Natural killer cell (primary cell): ENCODE data around the gene GALNT16. TPM values are rescaled to one million over a fixed set of nuclear protein-coding genes. Genes with fewer than 3 reads are reported as not detected.

Source experiments
- ATAC-seq, 3 donors: fragments of 150-1000 bp in 2 of 3; fragments of 200-7000 bp in 1 of 3; cut with Tn5 transposase; 1 replicate in 1 of 3; 2 replicates in 2 of 3; pipeline ENCODE4 v1.10.0; 2021; ENCODE audit warnings: mild to moderate bottlenecking in 2 of 3, moderate library complexity in 2 of 3
- DNase-seq, 2 donors: peaks; one replicate each; pipeline versions ENCODE4 v3.0.0 to v3.0.0-alpha.2; 2013 to 2021; ENCODE audit warnings: mixed read lengths in 1 of 2
- H3K27ac ChIP-seq: one replicate; pipeline ENCODE4 v1.5.1; 2013; ENCODE audit warnings: mild to moderate bottlenecking, low read length
- H3K27me3 ChIP-seq: one replicate; pipeline ENCODE4 v1.6.1; 2013; ENCODE audit warnings: low read length; ENCODE audit not compliant: control insufficient read depth, insufficient read depth
- H3K36me3 ChIP-seq: one replicate; pipeline ENCODE4 v1.6.1; 2013; ENCODE audit warnings: low read length; ENCODE audit not compliant: control insufficient read depth, insufficient read depth
- H3K4me1 ChIP-seq: one replicate; pipeline ENCODE4 v1.6.1; 2013; ENCODE audit warnings: low read length; ENCODE audit not compliant: control insufficient read depth, insufficient read depth
- H3K4me3 ChIP-seq: one replicate; pipeline ENCODE4 v1.5.1; 2013; ENCODE audit warnings: low read length
- H3K9me3 ChIP-seq: one replicate; pipeline ENCODE4 v1.6.1; 2013; ENCODE audit warnings: low read length; ENCODE audit not compliant: control insufficient read depth, insufficient read depth
- H3K27ac Mint-ChIP-seq, 2 donors: one replicate each; pipeline ENCODE4 v1.8.0; 2022; ENCODE audit warnings: mild to moderate bottlenecking in 2 of 2, mixed read lengths in 2 of 2, moderate library complexity in 1 of 2
- H3K27me3 Mint-ChIP-seq, 2 donors: one replicate each; pipeline ENCODE4 v1.8.0; 2022; ENCODE audit warnings: low read depth in 2 of 2, mixed read lengths in 2 of 2
- H3K36me3 Mint-ChIP-seq: one replicate; pipeline ENCODE4 v1.8.0; 2022; ENCODE audit warnings: mixed read lengths
- H3K4me1 Mint-ChIP-seq, 2 donors: one replicate each; pipeline ENCODE4 v1.8.0; 2022; ENCODE audit warnings: mixed read lengths in 2 of 2
- H3K4me3 Mint-ChIP-seq: one replicate; pipeline ENCODE4 v1.8.0; 2022; ENCODE audit warnings: mild to moderate bottlenecking, moderate library complexity, mixed read lengths
- H3K9me3 Mint-ChIP-seq, 2 donors: one replicate each; pipeline ENCODE4 v1.8.0; 2022; ENCODE audit warnings: mixed read lengths in 2 of 2
- CTCF ChIP-seq: fragments of 200-600 bp; IDR thresholded peaks from one replicate; pipeline ENCODE4 v1.8.0; 2022; ENCODE audit warnings: antibody characterized with exemption
- WGBS: methylation state at CpG from one replicate; pipeline ENCODE4 v1.1.7; 2013; ENCODE audit warnings: missing lambda C conversion rate; ENCODE audit not compliant: insufficient coverage; 5-methylcytosine and 5-hydroxymethylcytosine counted together
- intact Hi-C: fragments of 100-400 bp; cut with micrococcal nuclease; formaldehyde crosslinking; loops from one replicate; pipeline ENCODE4 v1.14.2; 2022
- total RNA-seq, 4 donors: library from RNA; stranded (reverse); fragments of 120-200 nt in 1 of 4; gene quantifications; one replicate each; pipeline versions ENCODE4 v1.2.3 to v1.2.4, GENCODE V29; 2013 to 2022

The GALNT16 gene
- total RNA-seq, 3 donors from 2014 or later (not counting 1 experiment from before 2014, with no cell fraction given): not detected

- DNase-seq (no peak), ATAC-seq (no peak)
- no peaks in the 10 kb centered on the region for H3K36me3 Mint-ChIP-seq
- intact Hi-C loops: no loop called here
- no peak for TF ChIP-seq CTCF
- 96% methylated on average over 2 of the region's 2 CpGs for WGBS
- no peaks in the 10 kb centered on the region for H3K9me3 Mint-ChIP-seq
- no peak overlapping the region for H3K4me3 ChIP-seq
- peaks cover 0 to 4% of the 10 kb centered on the region in 2 donors for H3K27me3 Mint-ChIP-seq
- H3K27ac ChIP-seq: no peak overlapping the region
- H3K4me1 Mint-ChIP-seq: no peaks in the 10 kb centered on the region
- H3K36me3 ChIP-seq: no peaks in the 10 kb centered on the region
- no peaks in the 10 kb centered on the region for H3K9me3 ChIP-seq
- H3K4me3 Mint-ChIP-seq: no peak overlapping the region
- H3K4me1 ChIP-seq: no peaks in the 10 kb centered on the region
- no peak overlapping the region for H3K27ac Mint-ChIP-seq
- no peaks in the 10 kb centered on the region for H3K27me3 ChIP-seq
These were observed 104.4 kb downstream of the GALNT16 start for GRCh38 chr14:69364378-69364777.

GRCh38 chr14:69366069-69366468 lies 106.1 kb downstream of the GALNT16 start:
- no peak for TF ChIP-seq CTCF

DNA sequence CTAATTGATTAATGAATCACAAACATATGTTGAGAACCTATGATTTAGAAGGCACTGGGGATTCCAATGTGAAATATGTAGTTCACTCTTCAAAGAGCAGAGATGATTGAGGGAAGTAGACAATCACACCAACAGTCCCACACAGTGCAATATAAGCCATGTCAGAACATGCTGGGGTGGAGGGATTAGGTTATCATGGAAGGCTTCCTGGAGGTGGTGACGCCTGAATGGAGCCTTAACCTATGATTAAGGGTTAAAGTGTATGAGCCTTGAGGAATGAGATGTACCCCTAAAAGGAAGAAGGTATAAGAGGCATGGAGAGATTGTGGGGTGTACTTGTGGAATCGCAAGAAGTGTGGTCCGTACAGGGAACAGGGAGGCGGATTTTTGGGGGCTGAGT lies 106.8 kb downstream of the GALNT16 start:
- no peak for TF ChIP-seq CTCF
- Histone ChIP-seq H3K27me3 (no peaks in the 10 kb centered on the region), H3K27ac (no peak overlapping the region), H3K36me3 (no peaks in the 10 kb centered on the region), H3K4me1 (no peaks in the 10 kb centered on the region), H3K4me3 (no peak overlapping the region), H3K9me3 (no peaks in the 10 kb centered on the region)
- no peaks in the 10 kb centered on the region for H3K9me3 Mint-ChIP-seq
- peaks cover 0 to 4% of the 10 kb centered on the region in 2 donors for H3K27me3 Mint-ChIP-seq
- 97% methylated on average over 4 of the region's 4 CpGs for WGBS
- no peak for ATAC-seq
- intact Hi-C loops: no loop called here
- H3K4me3 Mint-ChIP-seq: no peak overlapping the region
- no peak overlapping the region for H3K27ac Mint-ChIP-seq
- DNase-seq: no peak
- H3K4me1 Mint-ChIP-seq: no peaks in the 10 kb centered on the region
- no peaks in the 10 kb centered on the region for H3K36me3 Mint-ChIP-seq

More at GRCh38 chr14:69366069-69366468, 106.1 kb downstream of the GALNT16 start:
- H3K36me3 ChIP-seq: no peaks in the 10 kb centered on the region
- no peaks in the 10 kb centered on the region for H3K9me3 ChIP-seq
- 86% methylated on average over 3 of the region's 3 CpGs for WGBS
- no peak for ATAC-seq
- no peaks in the 10 kb centered on the region for H3K4me1 ChIP-seq
- no peak overlapping the region for H3K4me3 ChIP-seq
- Mint-ChIP-seq H3K27ac (no peak overlapping the region), H3K4me1 (no peaks in the 10 kb centered on the region), H3K9me3 (no peaks in the 10 kb centered on the region), H3K27me3 (peaks cover 0 to 4% of the 10 kb centered on the region in 2 donors), H3K4me3 (no peak overlapping the region), H3K36me3 (no peaks in the 10 kb centered on the region)
- intact Hi-C loops: no loop called here
- no peaks in the 10 kb centered on the region for H3K27me3 ChIP-seq
- no peak for DNase-seq
- H3K27ac ChIP-seq: no peak overlapping the region

DNA sequence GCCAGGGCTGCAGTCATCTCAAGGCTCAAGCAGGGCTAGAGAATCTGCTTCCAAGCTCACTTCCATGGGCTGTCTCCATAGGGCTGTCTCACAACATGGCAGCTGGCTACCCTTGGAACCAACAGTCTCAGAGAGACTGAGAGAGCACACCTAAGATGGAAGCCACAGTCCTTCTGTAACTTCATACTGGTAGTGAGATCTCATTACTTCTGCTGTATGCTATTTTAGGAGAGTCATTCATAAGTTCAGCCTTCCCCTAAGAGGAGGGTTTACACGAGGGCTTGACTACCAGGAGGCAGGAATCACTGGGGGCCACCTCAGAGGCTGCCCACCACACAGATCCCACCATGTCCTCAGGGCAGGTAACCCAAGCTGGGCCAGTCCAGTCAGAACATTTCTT lies 108.4 kb downstream of the GALNT16 start:
- WGBS: 91% methylated on average over 1 of the region's 1 CpG
- Histone ChIP-seq H3K4me1 (no peaks in the 10 kb centered on the region), H3K4me3 (no peak overlapping the region), H3K9me3 (no peaks in the 10 kb centered on the region), H3K27ac (no peak overlapping the region), H3K36me3 (no peaks in the 10 kb centered on the region), H3K27me3 (no peaks in the 10 kb centered on the region)
- DNase-seq (no peak), ATAC-seq (no peak)
- H3K27me3 Mint-ChIP-seq: peaks cover 0 to 4% of the 10 kb centered on the region in 2 donors
- intact Hi-C loops: no loop called here
- no peak for TF ChIP-seq CTCF
- H3K4me1 Mint-ChIP-seq: no peaks in the 10 kb centered on the region
- H3K9me3 Mint-ChIP-seq: no peaks in the 10 kb centered on the region
- no peak overlapping the region for H3K27ac Mint-ChIP-seq
- H3K36me3 Mint-ChIP-seq: no peaks in the 10 kb centered on the region
- no peak overlapping the region for H3K4me3 Mint-ChIP-seq
